GM21619 (cell line): ENCODE data around the gene PCK1.

ENCODE experiments used
- ATAC-seq: cut with Tn5 transposase; IDR thresholded peaks from one replicate; pipeline ENCODE4 v1.9.1; 2021; ENCODE audit not compliant: unreplicated experiment

The PCK1 gene

GRCh38 chr20:57576002-57576401 is 15.1 kb downstream of the PCK1 start:
- ATAC-seq, result no peak

- ATAC-seq, result no peak
Observed at GRCh38 chr20:57576617-57577550, 16.0 kb downstream of the PCK1 start.

- no peak for ATAC-seq
Observed at GRCh38 chr20:57577679-57578475, 17.0 kb downstream of the PCK1 start.

- ATAC-seq, result no peak
Observed at GRCh38 chr20:57578476-57579165, 17.7 kb downstream of the PCK1 start.

- ATAC-seq, result no peak
Observed at GRCh38 chr20:57579331-57579897, 18.5 kb downstream of the PCK1 start.

GRCh38 chr20:57579898-57580447 is 19.1 kb downstream of the PCK1 start:
- no peak for ATAC-seq

GRCh38 chr20:57580478-57581201 is 19.7 kb downstream of the PCK1 start:
- no peak for ATAC-seq

- no peak for ATAC-seq
Observed at GRCh38 chr20:57581202-57582028, 20.5 kb downstream of the PCK1 start.

- ATAC-seq, result no peak
Observed at GRCh38 chr20:57582029-57582378, 21.1 kb downstream of the PCK1 start.

GRCh38 chr20:57582432-57583288 is 21.8 kb downstream of the PCK1 start:
- ATAC-seq, result no peak

GRCh38 chr20:57583289-57584257 is 22.7 kb downstream of the PCK1 start:
- ATAC-seq, result no peak

GRCh38 chr20:57584768-57585461 is 24.0 kb downstream of the PCK1 start:
- no peak for ATAC-seq

- no peak for ATAC-seq
Observed at GRCh38 chr20:57585466-57586213, 24.7 kb downstream of the PCK1 start.

- ATAC-seq, result no peak
Observed at GRCh38 chr20:57586370-57586793, 25.5 kb downstream of the PCK1 start.

- no peak for ATAC-seq
Observed at GRCh38 chr20:57586943-57587277, 26.0 kb downstream of the PCK1 start.
